ENCODE data around the gene DHODH.

The DHODH gene

GRCh38 chr16:72042157-72042660 is 33.7 kb downstream of the DHODH start:
- no peak overlapping the region for H3K4me3 ChIP-seq (ENCODE audit: low read depth, low read length)
- TF ChIP-seq CTCF (IDR thresholded peaks at IDR 0.05; ENCODE audit: control insufficient read depth, extremely low read depth, insufficient read depth), result no peak
- no peak for DNase-seq (ENCODE audit: low read depth)

DNA sequence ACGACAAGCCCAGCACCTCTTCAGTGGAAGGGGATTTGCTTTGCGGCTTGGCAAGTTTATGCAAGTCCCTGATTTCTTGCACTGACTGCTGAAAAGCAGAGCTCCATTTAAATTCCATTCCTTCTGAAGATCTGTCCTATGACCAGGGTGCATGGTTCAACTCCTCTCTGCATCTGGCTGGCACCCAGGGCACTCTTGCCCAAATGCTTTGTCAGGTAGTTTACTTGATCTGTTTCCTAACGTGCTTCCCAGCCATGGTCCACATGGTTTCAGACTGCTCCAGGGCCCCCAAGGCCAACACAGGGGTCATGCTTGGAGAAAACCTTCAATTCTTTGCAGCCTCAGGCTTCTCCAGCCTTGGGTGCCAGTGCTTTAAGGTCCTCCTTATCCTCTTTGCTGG is 34.5 kb downstream of the DHODH start:
- DNase-seq (ENCODE audit: low read depth), result no peak
- H3K4me3 ChIP-seq (ENCODE audit: low read depth, low read length), result no peak overlapping the region
- no peak for TF ChIP-seq CTCF (IDR thresholded peaks at IDR 0.05; ENCODE audit: control insufficient read depth, extremely low read depth, insufficient read depth)

- H3K4me3 ChIP-seq (ENCODE audit: low read depth, low read length), result no peak overlapping the region
- DNase-seq (ENCODE audit: low read depth), result no peak
- no peak for TF ChIP-seq CTCF (IDR thresholded peaks at IDR 0.05; ENCODE audit: control insufficient read depth, extremely low read depth, insufficient read depth)
Measured at GRCh38 chr16:72043539-72043938, 35.0 kb downstream of the DHODH start.

GRCh38 chr16:72044296-72044695 is 35.8 kb downstream of the DHODH start:
- no peak for TF ChIP-seq CTCF (IDR thresholded peaks at IDR 0.05; ENCODE audit: control insufficient read depth, extremely low read depth, insufficient read depth)
- no peak for DNase-seq (ENCODE audit: low read depth)

DNA sequence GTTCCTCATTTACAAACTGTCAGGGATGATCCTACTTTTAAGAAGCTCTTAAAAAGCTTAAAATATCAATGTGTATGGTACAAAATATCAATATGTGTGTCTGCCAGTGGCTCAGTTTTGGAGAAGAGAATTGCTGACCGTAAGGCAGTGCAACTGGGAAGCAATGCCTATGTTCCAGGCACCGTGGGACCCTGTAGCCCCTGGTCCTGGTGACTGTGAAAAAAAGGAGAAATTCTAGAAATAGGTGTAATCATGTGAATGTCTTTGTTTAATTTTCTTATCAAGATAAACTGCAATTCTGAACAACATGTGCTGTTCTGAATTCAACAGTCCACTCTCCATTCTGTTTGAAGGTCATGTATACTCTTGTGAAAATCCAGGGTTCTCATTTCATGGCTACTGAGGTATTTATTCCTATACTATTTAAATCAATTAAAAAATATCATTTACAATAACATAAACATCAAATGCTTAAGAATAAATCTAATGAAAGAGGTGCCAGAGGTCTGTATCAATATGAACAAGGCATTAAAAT is 36.3 kb downstream of the DHODH start:
- no peak for DNase-seq (ENCODE audit: low read depth)
- TF ChIP-seq CTCF (IDR thresholded peaks at IDR 0.05; ENCODE audit: control insufficient read depth, extremely low read depth, insufficient read depth), result no peak
- no peak overlapping the region for H3K4me3 ChIP-seq (ENCODE audit: low read depth, low read length)

More at GRCh38 chr16:72044296-72044695, 35.8 kb downstream of the DHODH start:
- no peak overlapping the region for H3K4me3 ChIP-seq (ENCODE audit: low read depth, low read length)

DNA sequence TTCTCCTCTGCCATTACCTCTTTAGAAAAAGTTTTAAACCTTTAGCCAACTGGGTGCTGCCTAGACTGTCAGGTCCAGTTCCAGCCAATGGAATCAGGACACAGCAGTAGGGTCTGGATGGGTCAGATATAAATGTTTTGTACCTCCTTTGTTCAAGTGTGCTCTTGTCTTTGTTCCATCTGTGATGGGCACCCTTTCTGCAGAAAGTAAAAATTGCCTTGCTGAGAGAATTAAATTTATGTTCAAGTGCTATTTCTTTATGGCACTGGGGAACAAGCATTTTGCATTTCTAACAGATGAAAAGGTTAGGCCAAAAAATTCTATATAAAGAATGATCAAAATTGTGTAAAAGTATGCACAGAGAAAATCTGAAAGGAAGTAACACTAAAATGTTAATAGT is 40.6 kb downstream of the DHODH start:
- no peak for TF ChIP-seq CTCF (IDR thresholded peaks at IDR 0.05; ENCODE audit: control insufficient read depth, extremely low read depth, insufficient read depth)

More for the DNA sequence above, 40.6 kb downstream of the DHODH start:
- DNase-seq (ENCODE audit: low read depth), result no peak
- H3K4me3 ChIP-seq (ENCODE audit: low read depth, low read length), result no peak overlapping the region

Measured in LNCaP clone FGC (cell line).